HG02610 (cell line): Measurements from ENCODE around the gene TMC7.
"Not testable (repeated sequence)": the region's sequence is repeated elsewhere in the genome, so short reads cannot be mapped to it uniquely, and the experiment has no call there.

Experiments
- ATAC-seq: cut with Tn5 transposase; IDR thresholded peaks from one replicate; pipeline ENCODE4 v1.9.1; 2021; ENCODE audit warnings: mild to moderate bottlenecking, moderate library complexity; ENCODE audit not compliant: unreplicated experiment

The TMC7 gene

DNA sequence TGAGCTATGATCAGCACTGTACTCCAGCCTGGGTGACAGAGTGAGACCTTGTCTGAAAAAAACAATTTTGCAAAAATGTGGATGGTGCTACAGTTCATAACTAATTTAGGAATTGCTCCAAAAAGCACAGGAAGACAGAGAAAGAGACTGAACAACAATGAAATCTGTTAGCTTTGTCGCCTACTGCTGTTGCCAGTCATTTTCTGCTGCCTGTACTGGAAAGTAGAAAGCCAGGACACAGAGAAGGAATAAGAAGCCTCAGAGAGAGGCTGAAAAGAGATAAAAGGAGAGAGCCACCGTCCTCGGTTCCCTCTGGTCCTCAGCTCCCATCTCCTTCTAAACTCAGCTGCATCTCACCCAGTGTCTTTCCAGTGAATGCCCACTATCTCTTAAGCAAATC lies 8.6 kb upstream of the TMC7 start:
- ATAC-seq, result no peak

- ATAC-seq, result no peak
These were observed 3.8 kb upstream of the TMC7 start for GRCh38 chr16:18979936-18980335.

- ATAC-seq, result no peak
These were observed 786 bp downstream of the TMC7 start for GRCh38 chr16:18984435-18985005.

DNA sequence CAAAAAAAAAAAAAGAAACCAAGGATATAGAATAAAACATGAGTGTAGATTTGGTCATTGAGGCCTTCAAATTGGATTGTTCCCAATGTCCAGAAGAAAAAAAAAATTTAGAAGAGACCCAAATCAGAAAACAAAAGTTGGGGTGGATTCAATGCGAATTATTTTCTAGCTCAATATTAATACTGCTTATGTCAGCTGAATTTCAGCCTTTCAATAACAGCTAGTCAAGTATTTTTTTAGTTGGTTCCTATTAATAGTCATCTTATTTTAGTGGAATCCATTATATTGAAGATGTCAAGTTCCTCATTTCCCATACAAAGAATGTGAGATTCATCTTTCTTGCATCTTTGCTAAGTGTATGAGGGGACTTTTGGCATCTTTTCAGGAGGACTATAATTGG lies 1.5 kb downstream of the TMC7 start:
- not testable (repeated sequence) for ATAC-seq

DNA sequence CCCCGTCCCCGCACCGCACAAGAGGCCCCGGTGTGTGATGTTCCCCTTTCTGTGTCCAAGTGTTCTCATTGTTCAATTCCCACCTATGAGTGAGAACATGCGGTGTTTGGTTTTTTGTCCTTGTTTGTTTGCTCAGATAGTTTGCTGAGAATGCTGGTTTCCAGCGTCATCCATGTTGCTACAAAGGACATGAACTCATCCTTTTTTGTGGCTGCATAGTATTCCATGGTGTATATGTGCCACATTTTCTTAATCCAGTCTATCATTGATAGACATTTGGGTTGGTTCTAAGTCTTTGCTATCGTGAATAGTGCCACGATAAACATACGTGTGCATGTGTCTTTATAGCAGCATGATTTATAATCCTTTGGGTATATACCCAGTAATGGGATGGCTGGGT lies 8.0 kb downstream of the TMC7 start:
- not testable (repeated sequence) for ATAC-seq

GRCh38 chr16:18993531-18993930 lies 9.8 kb downstream of the TMC7 start:
- not testable (repeated sequence) for ATAC-seq

GRCh38 chr16:18994181-18994580 lies 10.4 kb downstream of the TMC7 start:
- not testable (repeated sequence) for ATAC-seq

DNA sequence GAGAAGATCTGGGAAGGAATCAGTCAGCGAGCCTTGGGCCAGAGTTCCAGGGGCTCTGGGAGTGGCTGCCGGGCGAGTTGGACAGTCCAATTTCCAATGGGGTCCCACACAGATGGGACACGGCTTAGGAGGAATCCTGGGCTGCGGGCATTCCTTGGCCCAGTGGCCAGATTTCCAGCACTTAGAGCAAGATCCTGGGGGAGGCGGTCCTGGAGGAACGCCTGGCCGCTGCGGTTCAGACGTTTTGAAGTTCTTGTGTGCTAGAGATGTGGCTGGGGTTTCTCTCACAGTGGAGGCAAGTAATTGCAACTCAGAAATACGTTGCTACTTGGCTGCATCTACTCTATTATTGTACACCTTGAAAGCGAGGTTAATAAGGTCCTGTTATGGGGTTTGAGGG lies 11.7 kb downstream of the TMC7 start:
- not testable (repeated sequence) for ATAC-seq

DNA sequence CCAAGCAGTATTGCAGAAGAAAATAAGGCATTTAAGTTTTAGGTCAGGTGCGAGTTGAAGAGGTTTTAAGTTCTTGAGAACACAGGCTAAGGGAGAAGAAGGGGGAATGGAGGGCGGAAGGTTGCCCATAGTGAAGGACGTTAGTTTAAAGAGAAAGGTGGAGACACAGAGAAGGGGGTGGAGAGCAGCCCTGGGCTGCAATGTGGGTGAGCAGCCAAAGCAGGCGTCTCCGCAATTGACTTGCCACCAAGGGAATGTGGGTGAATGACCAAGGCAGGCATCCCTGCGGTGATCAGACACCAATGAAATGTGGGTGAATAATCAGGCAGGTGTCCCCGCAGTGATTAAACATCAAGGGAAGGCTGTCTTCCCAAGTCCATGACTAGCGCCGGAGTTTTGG lies 12.8 kb downstream of the TMC7 start:
- ATAC-seq, result not testable (repeated sequence)

DNA sequence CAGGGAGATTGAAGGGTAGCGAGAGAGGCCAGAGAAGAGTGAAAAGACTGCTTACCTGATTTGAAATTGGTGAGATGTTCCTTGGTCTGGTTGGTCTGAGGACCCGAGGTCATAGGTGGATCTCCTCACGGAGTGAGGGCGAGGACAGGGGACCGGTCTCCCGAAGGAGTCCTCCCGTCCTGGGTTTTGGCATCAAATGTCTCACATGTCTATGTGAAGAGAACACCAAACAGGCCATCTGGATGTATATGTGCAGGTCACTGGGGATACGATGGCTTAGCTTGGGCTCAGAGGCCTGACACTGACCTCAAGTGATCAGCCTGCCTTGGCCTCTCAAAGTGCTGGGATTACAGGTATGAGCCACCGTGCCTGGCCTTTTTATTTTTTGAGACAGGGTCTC lies 13.3 kb downstream of the TMC7 start:
- not testable (repeated sequence) for ATAC-seq

GRCh38 chr16:18999045-18999393 lies 15.3 kb downstream of the TMC7 start:
- no peak for ATAC-seq

GRCh38 chr16:19001788-19002187 lies 18.1 kb downstream of the TMC7 start:
- ATAC-seq, result no peak

DNA sequence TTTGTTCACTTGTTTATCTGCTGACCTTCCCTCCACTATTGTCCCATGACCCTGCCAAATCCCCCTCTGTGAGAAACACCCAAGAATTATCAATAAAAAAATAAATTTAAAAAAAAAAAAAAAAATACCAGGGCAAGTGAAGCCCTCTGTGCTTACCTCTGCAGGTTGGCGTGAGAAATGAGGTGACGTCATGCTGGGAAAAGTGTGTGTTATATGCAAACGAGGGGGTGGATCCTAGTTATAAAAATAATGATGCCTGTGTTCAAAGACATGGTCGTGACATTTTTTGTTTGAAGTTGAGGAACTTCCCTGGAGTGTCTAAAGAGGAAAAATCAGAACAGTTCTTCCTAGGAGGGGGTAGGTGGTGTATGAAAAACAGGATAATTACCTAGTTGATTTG lies 20.2 kb downstream of the TMC7 start:
- no peak for ATAC-seq

GRCh38 chr16:19005561-19006445 lies 22.1 kb downstream of the TMC7 start:
- no peak for ATAC-seq

DNA sequence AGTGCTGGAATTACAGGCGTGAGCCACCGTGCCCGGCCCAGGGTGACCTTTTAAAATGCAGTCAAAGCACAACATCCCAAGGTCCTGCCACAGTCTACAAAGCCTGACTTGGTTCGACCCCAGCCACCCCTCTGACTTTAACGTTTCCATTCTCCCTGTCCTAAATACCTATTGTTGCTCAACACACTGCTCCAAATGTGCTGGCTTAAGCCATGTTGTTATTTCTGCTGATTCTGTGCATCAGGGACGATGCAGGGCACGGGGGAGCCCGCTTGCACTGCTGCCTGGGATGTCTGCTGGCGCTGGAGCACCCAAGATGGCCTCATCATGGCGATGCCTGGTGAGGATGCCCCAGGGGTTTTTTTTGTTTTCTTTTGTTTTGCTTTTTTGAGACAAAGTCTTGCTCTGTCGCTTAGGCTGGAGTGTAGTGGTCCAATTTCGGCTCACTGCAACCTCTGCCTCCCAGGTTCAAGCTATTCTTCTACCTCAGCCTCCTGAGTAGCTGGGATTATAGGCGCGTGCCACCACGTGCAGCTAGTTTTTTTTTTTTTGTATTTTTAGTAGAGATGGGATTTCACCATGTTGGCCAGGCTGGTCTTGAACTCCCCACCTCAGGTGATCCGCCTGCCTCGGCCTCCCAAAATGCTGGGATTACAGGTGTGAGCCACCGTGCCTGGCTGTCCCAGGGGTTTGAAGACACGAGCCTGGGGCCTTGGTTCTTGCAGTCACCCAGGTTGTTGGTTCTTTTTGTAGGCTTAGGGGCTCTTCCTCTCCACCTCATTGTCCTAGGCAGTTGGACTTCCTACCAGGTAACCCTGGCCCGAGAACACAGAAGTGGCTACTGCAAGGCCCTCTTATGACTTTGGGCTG lies 22.9 kb downstream of the TMC7 start:
- no peak for ATAC-seq

DNA sequence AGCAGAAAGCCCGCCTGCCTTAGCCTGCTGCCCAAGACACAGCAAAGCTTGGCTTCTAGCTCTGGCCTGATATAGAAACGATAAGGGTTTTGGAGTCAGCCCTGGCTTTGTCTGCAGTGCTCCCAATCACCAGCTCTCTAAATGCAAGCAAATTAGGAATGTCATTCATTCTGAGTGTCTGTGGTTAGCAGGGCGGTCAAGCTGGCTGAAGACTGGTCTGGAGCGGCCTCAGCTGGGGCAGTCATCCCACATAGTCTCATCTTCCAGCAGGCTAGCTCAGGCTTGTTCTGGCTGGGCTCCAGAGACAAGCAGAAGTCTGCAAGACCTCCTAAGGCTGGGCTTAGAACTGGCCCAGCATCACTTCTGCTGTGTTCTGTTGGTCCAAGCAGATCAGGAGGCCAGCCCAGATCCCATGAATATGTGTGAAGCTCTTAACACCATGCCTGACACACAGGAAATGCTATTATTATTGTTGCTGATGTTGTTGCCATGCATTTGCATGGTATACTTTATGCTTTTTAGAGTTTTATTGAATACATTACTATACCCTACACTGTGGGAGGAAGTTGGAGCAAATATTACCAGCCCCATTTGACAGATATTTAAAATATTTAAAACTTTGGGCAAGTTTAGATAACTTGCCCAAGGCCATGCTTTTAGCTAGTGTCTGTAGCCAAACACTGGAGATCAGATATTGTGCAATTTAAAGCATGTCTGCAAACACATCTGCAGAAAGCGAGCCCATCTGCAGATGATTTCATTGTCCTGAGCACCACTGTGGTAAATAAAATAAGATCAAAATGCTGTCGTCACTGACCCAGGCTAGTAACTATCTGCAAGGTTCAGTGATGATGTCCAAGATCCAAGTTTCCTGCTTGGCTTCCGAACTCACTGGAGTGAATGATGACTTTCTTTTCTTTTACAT lies 24.8 kb downstream of the TMC7 start:
- no peak for ATAC-seq

DNA sequence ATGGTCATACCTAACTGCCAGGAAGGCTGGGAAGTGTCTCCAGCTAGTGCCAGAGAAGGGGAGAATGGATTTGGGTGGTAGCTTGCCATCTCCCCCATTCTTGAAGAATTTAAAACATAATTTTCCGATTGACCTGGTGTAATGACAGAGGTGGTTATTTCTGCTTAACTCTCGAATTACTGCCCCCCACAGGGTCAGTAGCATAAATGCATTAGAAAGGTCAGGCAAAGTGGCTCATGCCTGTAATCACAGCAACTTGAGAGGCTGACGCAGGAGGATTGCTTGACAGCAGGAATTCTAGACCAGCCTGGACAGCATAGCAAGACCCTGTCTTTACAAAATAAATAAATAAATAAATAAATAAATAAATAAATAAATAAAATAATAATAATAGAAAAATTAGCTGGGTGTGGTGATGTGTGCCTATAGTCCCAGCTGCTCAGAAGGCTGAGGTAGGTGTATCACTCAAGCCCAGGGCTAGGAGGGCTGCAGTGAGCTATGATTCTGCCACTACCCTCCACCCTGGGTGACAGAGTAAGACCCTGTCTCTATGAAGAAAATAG lies 27.5 kb downstream of the TMC7 start:
- no peak for ATAC-seq

DNA sequence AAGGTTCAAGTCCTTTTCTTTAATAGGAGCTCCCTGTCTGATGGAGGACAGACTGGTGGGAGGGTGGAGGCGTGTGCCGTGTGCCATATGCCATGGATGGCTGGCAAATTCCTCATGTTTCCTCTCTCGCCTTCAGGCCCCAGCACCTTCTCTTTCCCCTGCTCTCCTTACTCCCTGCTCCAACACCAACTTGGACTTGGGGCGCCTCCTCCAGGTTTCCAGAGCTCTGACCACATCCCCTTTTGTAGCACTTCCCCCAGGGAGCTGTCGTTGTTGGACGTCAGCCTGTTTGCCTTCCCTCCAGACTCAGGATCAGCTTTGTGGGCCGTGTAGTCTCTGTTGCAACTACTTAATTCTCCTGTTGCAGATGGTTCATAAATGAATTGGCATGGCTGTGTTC lies 30.7 kb downstream of the TMC7 start:
- ATAC-seq, result no peak

GRCh38 chr16:19017179-19017578 lies 33.4 kb downstream of the TMC7 start:
- no peak for ATAC-seq

- no peak for ATAC-seq
These were observed 37.0 kb downstream of the TMC7 start for GRCh38 chr16:19020689-19021088.
